ENCODE results near the gene ANKFY1.

DNA sequence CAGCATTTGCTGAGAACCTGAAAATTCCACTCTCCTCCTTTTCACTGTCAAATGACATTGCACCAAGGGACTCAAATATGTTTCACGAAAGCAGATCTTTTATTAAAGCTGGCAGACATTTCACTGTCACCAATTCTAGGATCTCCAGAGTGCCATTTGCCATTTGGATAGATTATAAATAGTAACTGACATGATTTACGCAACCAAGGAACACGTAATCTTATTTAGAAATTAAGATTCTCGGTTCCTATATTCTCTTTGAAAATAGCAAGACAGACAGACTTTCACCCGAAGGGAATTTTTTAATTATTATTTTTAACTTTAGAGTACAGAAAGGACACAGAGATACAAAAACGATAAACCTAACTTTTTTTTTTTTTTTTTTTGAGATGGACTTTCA is 49.6 kb downstream of the ANKFY1 start:
- no peak for TF ChIP-seq POLR2A (IDR thresholded peaks at IDR 0.05)
- TF ChIP-seq, protein P1, sequence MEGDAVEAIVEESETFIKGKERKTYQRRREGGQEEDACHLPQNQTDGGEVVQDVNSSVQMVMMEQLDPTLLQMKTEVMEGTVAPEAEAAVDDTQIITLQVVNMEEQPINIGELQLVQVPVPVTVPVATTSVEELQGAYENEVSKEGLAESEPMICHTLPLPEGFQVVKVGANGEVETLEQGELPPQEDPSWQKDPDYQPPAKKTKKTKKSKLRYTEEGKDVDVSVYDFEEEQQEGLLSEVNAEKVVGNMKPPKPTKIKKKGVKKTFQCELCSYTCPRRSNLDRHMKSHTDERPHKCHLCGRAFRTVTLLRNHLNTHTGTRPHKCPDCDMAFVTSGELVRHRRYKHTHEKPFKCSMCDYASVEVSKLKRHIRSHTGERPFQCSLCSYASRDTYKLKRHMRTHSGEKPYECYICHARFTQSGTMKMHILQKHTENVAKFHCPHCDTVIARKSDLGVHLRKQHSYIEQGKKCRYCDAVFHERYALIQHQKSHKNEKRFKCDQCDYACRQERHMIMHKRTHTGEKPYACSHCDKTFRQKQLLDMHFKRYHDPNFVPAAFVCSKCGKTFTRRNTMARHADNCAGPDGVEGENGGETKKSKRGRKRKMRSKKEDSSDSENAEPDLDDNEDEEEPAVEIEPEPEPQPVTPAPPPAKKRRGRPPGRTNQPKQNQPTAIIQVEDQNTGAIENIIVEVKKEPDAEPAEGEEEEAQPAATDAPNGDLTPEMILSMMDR (IDR thresholded peaks at IDR 0.05): no peak

Data from vagina (tissue), 2 donors.